ENCODE measurements around the gene MORF4L1. TPM values are rescaled to one million over a fixed set of nuclear protein-coding genes. Genes with fewer than 3 reads are reported as not detected.

Gene MORF4L1
- total and polyA plus RNA-seq, 10 of the 15 experiments (the other 5 are each of a cell fraction or from before 2014, with no cell fraction given) = 113 to 636 (median 229) TPM

DNA sequence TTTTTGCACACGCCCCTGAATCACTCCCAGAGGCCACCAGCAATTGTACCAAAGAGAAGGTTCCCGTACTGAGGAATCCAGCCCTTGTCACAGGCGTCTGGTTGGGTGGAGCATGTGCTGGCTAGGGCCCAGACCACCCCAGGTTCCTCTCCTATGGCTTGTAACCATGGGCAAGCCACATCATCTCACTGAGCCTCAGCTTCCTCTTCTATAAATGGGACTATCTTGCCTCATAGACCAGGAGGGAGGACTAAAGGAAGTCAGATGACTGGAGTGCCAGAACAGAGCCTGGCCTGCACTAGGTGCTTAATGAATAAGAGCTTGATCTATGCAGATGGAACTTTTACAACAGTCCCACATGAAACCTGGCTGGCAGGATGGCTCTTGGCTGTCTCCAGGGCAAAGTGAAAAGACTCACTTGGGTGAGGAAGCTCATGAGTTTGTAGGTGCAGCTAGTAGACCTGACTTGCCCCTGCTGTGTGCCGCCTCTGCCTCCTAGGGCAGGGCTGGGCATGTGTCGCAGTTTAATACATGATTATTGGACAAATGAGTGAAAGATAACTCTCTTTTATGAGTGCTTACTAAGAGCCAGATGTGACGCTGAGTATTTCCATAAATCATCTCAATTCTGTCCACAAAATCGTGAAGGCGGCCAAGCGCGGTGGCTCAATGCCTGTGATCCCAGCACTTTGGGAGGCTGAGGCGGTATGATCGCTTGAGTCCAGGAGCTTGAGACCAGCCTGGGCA lies 42.8 kb downstream of the MORF4L1 start:
- H3K9ac ChIP-seq (ENCODE audit: control insufficient read depth, insufficient read depth, low read length) = no peak overlapping the region
- 89% methylated on average over 12 of the region's 12 CpGs for WGBS (ENCODE audit: insufficient coverage, insufficient replicate concordance, low lambda C conversion rate, missing lambda C conversion rate)

DNA sequence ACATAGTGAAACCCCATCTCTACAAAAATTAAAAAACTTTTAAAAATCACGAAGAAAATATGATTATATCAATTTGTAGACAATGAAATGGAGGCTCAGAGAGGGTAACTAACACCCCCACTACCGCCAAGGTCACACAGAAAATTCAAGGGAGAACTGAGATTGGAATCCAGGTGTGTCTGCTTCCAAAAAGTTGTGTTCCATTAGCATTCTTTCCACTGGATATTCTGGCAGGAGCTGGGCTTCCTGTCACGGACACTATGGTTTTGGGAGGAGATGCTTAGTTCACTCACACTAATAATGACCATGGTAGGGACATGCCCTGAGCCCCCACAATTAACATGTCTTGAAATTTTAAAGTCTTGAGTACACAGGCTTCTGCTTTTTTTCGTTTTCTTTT lies 43.4 kb downstream of the MORF4L1 start:
- SMC1A ChIA-PET (ENCODE audit: uncharacterized antibody, unreplicated experiment) = interaction anchor here (0.6 to 10.3 kb wide), 5 partner anchors 19 to 267 kb away, joined by 3 to 91 read pairs (median 4); no protein-coding TSS in a partner anchor
- POLR2A ChIA-PET = no interaction called here

More for the DNA sequence above, 42.8 kb downstream of the MORF4L1 start:
- FAIRE-seq (no peak), DNase-seq (ENCODE audit: low read depth, low spot score) (no peak), ATAC-seq (peak; percentile 25)
- POLR2A ChIA-PET = no interaction called here
- Histone ChIP-seq H3K4me1 (ENCODE audit: control insufficient read depth, insufficient read depth, low read length) (no peaks in the 10 kb centered on the region), H2AFZ (ENCODE audit: control insufficient read depth, low read depth, low read length) (no peak overlapping the region), H3K36me3 (ENCODE audit: control insufficient read depth in 2 of 2, insufficient read depth in 2 of 2, low read length in 1 of 2) (peaks cover 1 to 8% of the 10 kb centered on the region in 2 experiments; a peak in 3 of 4 replicates), H3K27ac (ENCODE audit: control insufficient read depth, insufficient read depth) (no peak overlapping the region), H3K9me3 (replicated peaks; ENCODE audit: control insufficient read depth, insufficient read depth, low read length) (no peaks in the 10 kb centered on the region), H3K27me3 (replicated peaks in 1 of 2; ENCODE audit: control insufficient read depth in 2 of 2, insufficient read depth in 2 of 2, low read length in 1 of 2) (no peaks in the 10 kb centered on the region), H3K4me2 (ENCODE audit: control insufficient read depth, insufficient read depth) (no peak overlapping the region), H4K20me1 (ENCODE audit: control insufficient read depth, insufficient read depth) (no peaks in the 10 kb centered on the region), H3K4me3 (no peak overlapping the region), H3K79me2 (ENCODE audit: control insufficient read depth, insufficient read depth, low read length) (no peaks in the 10 kb centered on the region)
- in situ Hi-C loops (cut with MboI) (no loop called here), intact Hi-C loops (cut with micrococcal nuclease; ENCODE audit: unreplicated experiment) (no loop called here)
- no TSS peak for BruUV-seq (replicated peaks)
- CTCF ChIA-PET = interaction anchor here (0.6 to 4.4 kb wide), 10 partner anchors 20 to 269 kb away, joined by 3 to 30 read pairs (median 4); no protein-coding TSS in a partner anchor
- SMC1A ChIA-PET (ENCODE audit: uncharacterized antibody, unreplicated experiment) = interaction anchor here (0.6 to 10.3 kb wide), 6 partner anchors 13 to 268 kb away, joined by 3 to 91 read pairs (median 4); no protein-coding TSS in a partner anchor
- RAD21 ChIA-PET (ENCODE audit: unreplicated experiment) = interaction anchor here (1.0 to 1.8 kb wide), 2 partner anchors 51 to 64 kb away, joined by 3 to 9 read pairs; no protein-coding TSS in a partner anchor
- TF ChIP-seq PAX5 (IDR thresholded peaks at IDR 0.05; ENCODE audit: borderline replicate concordance, low read depth, low read length) (0 out of 2 replicates have a peak, but pooled peaks have one; percentile 19), HDAC2 (IDR thresholded peaks at IDR 0.05) (no peak)

More for the DNA sequence above, 43.4 kb downstream of the MORF4L1 start:
- BruUV-seq (replicated peaks) = no TSS peak
- Histone ChIP-seq H3K27ac (ENCODE audit: control insufficient read depth, insufficient read depth) (no peak overlapping the region), H3K4me1 (ENCODE audit: control insufficient read depth, insufficient read depth, low read length) (no peaks in the 10 kb centered on the region), H3K4me2 (ENCODE audit: control insufficient read depth, insufficient read depth) (no peak overlapping the region), H2AFZ (ENCODE audit: control insufficient read depth, low read depth, low read length) (no peak overlapping the region), H3K4me3 (no peak overlapping the region), H3K9ac (ENCODE audit: control insufficient read depth, insufficient read depth, low read length) (no peak overlapping the region), H3K79me2 (ENCODE audit: control insufficient read depth, insufficient read depth, low read length) (no peaks in the 10 kb centered on the region), H4K20me1 (ENCODE audit: control insufficient read depth, insufficient read depth) (no peaks in the 10 kb centered on the region), H3K27me3 (replicated peaks in 1 of 2; ENCODE audit: control insufficient read depth in 2 of 2, insufficient read depth in 2 of 2, low read length in 1 of 2) (no peaks in the 10 kb centered on the region), H3K36me3 (ENCODE audit: control insufficient read depth in 2 of 2, insufficient read depth in 2 of 2, low read length in 1 of 2) (peaks cover 0 to 9% of the 10 kb centered on the region in 2 experiments; a peak in 2 of 4 replicates), H3K9me3 (replicated peaks; ENCODE audit: control insufficient read depth, insufficient read depth, low read length) (no peaks in the 10 kb centered on the region)
- TF ChIP-seq PML (IDR thresholded peaks at IDR 0.05; ENCODE audit: low read length) = no peak
- TF ChIP-seq NBN (IDR thresholded peaks at IDR 0.05) = no peak
- TF ChIP-seq STAT1 (conservative IDR thresholded peaks at IDR 0.05) = no peak
- TF ChIP-seq ZZZ3 (IDR thresholded peaks at IDR 0.05; ENCODE audit: control insufficient read depth, insufficient read length, low read depth) = no peak
- no peak for TF ChIP-seq TBL1XR1 (IDR thresholded peaks at IDR 0.05; ENCODE audit: low read depth, low read length)
- no peak for TF ChIP-seq BRCA1 (IDR thresholded peaks at IDR 0.05; ENCODE audit: low read depth, low read length)
- no peak for TF ChIP-seq RCOR1 (conservative IDR thresholded peaks at IDR 0.05; ENCODE audit: low read depth, low read length)
- TF ChIP-seq CREB1 (IDR thresholded peaks at IDR 0.05; ENCODE audit: low read depth) = no peak
- no peak for TF ChIP-seq NFXL1 (IDR thresholded peaks at IDR 0.05; ENCODE audit: borderline replicate concordance)
- TF ChIP-seq, protein P1, sequence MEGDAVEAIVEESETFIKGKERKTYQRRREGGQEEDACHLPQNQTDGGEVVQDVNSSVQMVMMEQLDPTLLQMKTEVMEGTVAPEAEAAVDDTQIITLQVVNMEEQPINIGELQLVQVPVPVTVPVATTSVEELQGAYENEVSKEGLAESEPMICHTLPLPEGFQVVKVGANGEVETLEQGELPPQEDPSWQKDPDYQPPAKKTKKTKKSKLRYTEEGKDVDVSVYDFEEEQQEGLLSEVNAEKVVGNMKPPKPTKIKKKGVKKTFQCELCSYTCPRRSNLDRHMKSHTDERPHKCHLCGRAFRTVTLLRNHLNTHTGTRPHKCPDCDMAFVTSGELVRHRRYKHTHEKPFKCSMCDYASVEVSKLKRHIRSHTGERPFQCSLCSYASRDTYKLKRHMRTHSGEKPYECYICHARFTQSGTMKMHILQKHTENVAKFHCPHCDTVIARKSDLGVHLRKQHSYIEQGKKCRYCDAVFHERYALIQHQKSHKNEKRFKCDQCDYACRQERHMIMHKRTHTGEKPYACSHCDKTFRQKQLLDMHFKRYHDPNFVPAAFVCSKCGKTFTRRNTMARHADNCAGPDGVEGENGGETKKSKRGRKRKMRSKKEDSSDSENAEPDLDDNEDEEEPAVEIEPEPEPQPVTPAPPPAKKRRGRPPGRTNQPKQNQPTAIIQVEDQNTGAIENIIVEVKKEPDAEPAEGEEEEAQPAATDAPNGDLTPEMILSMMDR (IDR thresholded peaks at IDR 0.05 in 2 of 3, conservative IDR thresholded peaks at IDR 0.05 in 1 of 3; ENCODE audit: control insufficient read depth in 2 of 3, extremely low read depth in 1 of 3, insufficient read depth in 1 of 3, low read depth in 3 of 3, low read length in 3 of 3) = no peak
- WGBS (ENCODE audit: insufficient coverage, insufficient replicate concordance, low lambda C conversion rate, missing lambda C conversion rate) = 85% methylated on average over 4 of the region's 4 CpGs
- no peak for FAIRE-seq
- ChIA-PET RAD21 (ENCODE audit: unreplicated experiment) (interaction anchor here (1.8 kb wide), 1 partner anchor 63 kb away, joined by 9 read pairs; no protein-coding TSS in a partner anchor), CTCF (interaction anchor here (1.3 to 4.4 kb wide), 5 partner anchors 19 to 269 kb away, joined by 4 to 30 read pairs (median 6); no protein-coding TSS in a partner anchor)
- intact Hi-C loops (cut with micrococcal nuclease; ENCODE audit: unreplicated experiment) = no loop called here
- in situ Hi-C loops (cut with MboI) = no loop called here
- DNase-seq (ENCODE audit: low read depth, low spot score) = no peak
- ATAC-seq = no peak

Measured in GM12878 (cell line).